Measurements from ENCODE around the gene SULT1E1. TPM values are rescaled to one million over a fixed set of nuclear protein-coding genes. Genes with fewer than 3 reads are reported as not detected.

SULT1E1 gene
- total RNA-seq, 1 donor from 2014 or later = 114 TPM

- no peak for DNase-seq (ENCODE audit: extremely low spot score in 2 of 2)
- TF ChIP-seq CTCF (IDR thresholded peaks at IDR 0.05) = no peak
- TF ChIP-seq POLR2AphosphoS5 (IDR thresholded peaks at IDR 0.05; ENCODE audit: insufficient read depth in 1 of 2, low read depth in 1 of 2) = no peak
- TF ChIP-seq POLR2A (IDR thresholded peaks at IDR 0.05) = no peak
- intact Hi-C loops (cut with DNase I) = no loop called here
- Histone ChIP-seq H3K36me3 (no peaks in the 10 kb centered on the region), H3K27me3 (no peaks in the 10 kb centered on the region), H3K27ac (no peak overlapping the region), H3K4me3 (no peak overlapping the region), H3K4me1 (no peaks in the 10 kb centered on the region), H3K9me3 (no peaks in the 10 kb centered on the region)
These were observed 11.9 kb downstream of the SULT1E1 start for GRCh38 chr4:69848028-69848427.

GRCh38 chr4:69843932-69844331, 16.0 kb downstream of the SULT1E1 start:
- Histone ChIP-seq H3K4me1 (no peaks in the 10 kb centered on the region), H3K36me3 (no peaks in the 10 kb centered on the region), H3K4me3 (no peak overlapping the region), H3K9me3 (no peaks in the 10 kb centered on the region), H3K27me3 (no peaks in the 10 kb centered on the region), H3K27ac (no peak overlapping the region)
- intact Hi-C loops (cut with DNase I) = no loop called here
- DNase-seq (ENCODE audit: extremely low spot score in 2 of 2) = no peak
- TF ChIP-seq POLR2AphosphoS5 (IDR thresholded peaks at IDR 0.05; ENCODE audit: insufficient read depth in 1 of 2, low read depth in 1 of 2) (no peak), CTCF (IDR thresholded peaks at IDR 0.05) (no peak), POLR2A (IDR thresholded peaks at IDR 0.05) (no peak)

GRCh38 chr4:69843301-69843700, 16.6 kb downstream of the SULT1E1 start:
- intact Hi-C loops (cut with DNase I) = no loop called here
- H3K27me3 ChIP-seq = no peaks in the 10 kb centered on the region
- no peaks in the 10 kb centered on the region for H3K9me3 ChIP-seq
- H3K4me3 ChIP-seq = no peak overlapping the region
- H3K4me1 ChIP-seq = no peaks in the 10 kb centered on the region
- H3K36me3 ChIP-seq = no peaks in the 10 kb centered on the region
- DNase-seq (ENCODE audit: extremely low spot score in 2 of 2) = no peak
- no peak overlapping the region for H3K27ac ChIP-seq
- TF ChIP-seq POLR2AphosphoS5 (IDR thresholded peaks at IDR 0.05; ENCODE audit: insufficient read depth in 1 of 2, low read depth in 1 of 2) (no peak), POLR2A (IDR thresholded peaks at IDR 0.05) (no peak), CTCF (IDR thresholded peaks at IDR 0.05) (no peak)

GRCh38 chr4:69838977-69839376, 21.0 kb downstream of the SULT1E1 start:
- TF ChIP-seq POLR2AphosphoS5 (IDR thresholded peaks at IDR 0.05; ENCODE audit: insufficient read depth in 1 of 2, low read depth in 1 of 2) (no peak), POLR2A (IDR thresholded peaks at IDR 0.05) (no peak), CTCF (IDR thresholded peaks at IDR 0.05) (no peak)
- H3K4me3 ChIP-seq = no peak overlapping the region
- no peaks in the 10 kb centered on the region for H3K36me3 ChIP-seq
- peaks cover 2% of the 10 kb centered on the region for H3K4me1 ChIP-seq
- no peak for DNase-seq (ENCODE audit: extremely low spot score in 2 of 2)
- H3K27me3 ChIP-seq = no peaks in the 10 kb centered on the region
- intact Hi-C loops (cut with DNase I) = no loop called here
- no peaks in the 10 kb centered on the region for H3K9me3 ChIP-seq
- H3K27ac ChIP-seq = no peak overlapping the region

GRCh38 chr4:69836287-69836686, 23.7 kb downstream of the SULT1E1 start:
- Histone ChIP-seq H3K4me3 (no peak overlapping the region), H3K4me1 (peaks cover 27% of the 10 kb centered on the region), H3K27ac (no peak overlapping the region), H3K27me3 (no peaks in the 10 kb centered on the region), H3K9me3 (no peaks in the 10 kb centered on the region), H3K36me3 (no peaks in the 10 kb centered on the region)
- no peak for DNase-seq (ENCODE audit: extremely low spot score in 2 of 2)
- intact Hi-C loops (cut with DNase I) = no loop called here
- no peak for TF ChIP-seq POLR2A (IDR thresholded peaks at IDR 0.05)
- no peak for TF ChIP-seq CTCF (IDR thresholded peaks at IDR 0.05)
- TF ChIP-seq POLR2AphosphoS5 (IDR thresholded peaks at IDR 0.05; ENCODE audit: insufficient read depth in 1 of 2, low read depth in 1 of 2) = no peak

Measured in vagina (tissue), 2 donors.